BE2C (cell line): Measurements from ENCODE around the gene NGEF. TPM values are rescaled to one million over a fixed set of nuclear protein-coding genes. Genes with fewer than 3 reads are reported as not detected.

Source experiments
- DNase-seq: peaks from one replicate; pipeline ENCODE4 v3.0.0-alpha.2; 2020
- H3K27me3 ChIP-seq: fragments of 250-450 bp; sonication (Bioruptor Pico); 2 replicates; pipeline ENCODE4 v1.5.1; 2020; ENCODE audit warnings: mild to moderate bottlenecking
- H3K36me3 ChIP-seq: fragments of 250-450 bp; sonication (Bioruptor Pico); 2 replicates; pipeline ENCODE4 v1.5.1; 2020; ENCODE audit warnings: mild to moderate bottlenecking
- H3K4me1 ChIP-seq: fragments of 250-450 bp; sonication (Bioruptor Pico); 2 replicates; pipeline ENCODE4 v1.5.1; 2020
- H3K4me3 ChIP-seq: 2 replicates; pipeline ENCODE4 v1.5.1; 2011; ENCODE audit warnings: low read depth, low read length
- H3K9me3 ChIP-seq: fragments of 250-450 bp; sonication (Bioruptor Pico); 2 replicates; pipeline ENCODE4 v1.5.1; 2020
- polyA plus RNA-seq: library from polyadenylated mRNA; unstranded; fragments of >200 nt; gene quantifications from one replicate; pipeline ENCODE4 v1.2.1, GENCODE V29; 2012; ENCODE audit warnings: low read depth, missing spikeins; ENCODE audit not compliant: insufficient read length, insufficient read depth
- TF ChIP-seq, protein P1 (sequence below): IDR thresholded peaks from 2 replicates; pipeline ENCODE4 v1.5.1; 2012; ENCODE audit warnings: mild to moderate bottlenecking, low read depth, low read length

NGEF gene, protein sequence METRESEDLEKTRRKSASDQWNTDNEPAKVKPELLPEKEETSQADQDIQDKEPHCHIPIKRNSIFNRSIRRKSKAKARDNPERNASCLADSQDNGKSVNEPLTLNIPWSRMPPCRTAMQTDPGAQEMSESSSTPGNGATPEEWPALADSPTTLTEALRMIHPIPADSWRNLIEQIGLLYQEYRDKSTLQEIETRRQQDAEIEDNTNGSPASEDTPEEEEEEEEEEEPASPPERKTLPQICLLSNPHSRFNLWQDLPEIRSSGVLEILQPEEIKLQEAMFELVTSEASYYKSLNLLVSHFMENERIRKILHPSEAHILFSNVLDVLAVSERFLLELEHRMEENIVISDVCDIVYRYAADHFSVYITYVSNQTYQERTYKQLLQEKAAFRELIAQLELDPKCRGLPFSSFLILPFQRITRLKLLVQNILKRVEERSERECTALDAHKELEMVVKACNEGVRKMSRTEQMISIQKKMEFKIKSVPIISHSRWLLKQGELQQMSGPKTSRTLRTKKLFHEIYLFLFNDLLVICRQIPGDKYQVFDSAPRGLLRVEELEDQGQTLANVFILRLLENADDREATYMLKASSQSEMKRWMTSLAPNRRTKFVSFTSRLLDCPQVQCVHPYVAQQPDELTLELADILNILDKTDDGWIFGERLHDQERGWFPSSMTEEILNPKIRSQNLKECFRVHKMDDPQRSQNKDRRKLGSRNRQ
- not detected for polyA plus RNA-seq

DNA sequence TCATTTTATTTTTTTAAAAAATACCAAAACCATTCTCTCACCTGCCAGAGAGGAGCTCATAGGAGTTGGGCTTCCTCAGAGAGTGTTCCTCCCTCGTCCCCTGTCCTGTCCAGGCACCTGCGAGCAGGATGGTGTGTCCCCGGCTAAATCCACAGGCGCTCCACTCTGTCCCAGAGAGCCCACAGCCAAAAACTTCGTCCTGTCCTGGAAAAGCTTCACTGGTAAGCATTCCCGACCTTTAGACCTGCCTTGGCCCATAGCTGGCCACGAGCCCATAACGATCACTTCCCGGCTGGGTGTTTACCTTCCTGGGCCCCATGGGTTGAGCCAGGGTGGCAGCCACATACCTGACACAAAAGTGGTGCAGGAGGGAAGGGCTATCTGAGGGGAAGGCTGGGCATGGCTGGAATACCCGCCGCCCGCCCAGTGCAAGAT is at the start of gene NGEF:
NGEF (minus strand) TSS at position 230 of the 435 bp plus-strand sequence. CDS start 38,366 bp downstream, outside the sequence.
- no peak for DNase-seq
- H3K36me3 ChIP-seq, result no peaks in the 10 kb centered on the region
- no peaks in the 10 kb centered on the region for H3K4me1 ChIP-seq
- TF ChIP-seq, protein P1, sequence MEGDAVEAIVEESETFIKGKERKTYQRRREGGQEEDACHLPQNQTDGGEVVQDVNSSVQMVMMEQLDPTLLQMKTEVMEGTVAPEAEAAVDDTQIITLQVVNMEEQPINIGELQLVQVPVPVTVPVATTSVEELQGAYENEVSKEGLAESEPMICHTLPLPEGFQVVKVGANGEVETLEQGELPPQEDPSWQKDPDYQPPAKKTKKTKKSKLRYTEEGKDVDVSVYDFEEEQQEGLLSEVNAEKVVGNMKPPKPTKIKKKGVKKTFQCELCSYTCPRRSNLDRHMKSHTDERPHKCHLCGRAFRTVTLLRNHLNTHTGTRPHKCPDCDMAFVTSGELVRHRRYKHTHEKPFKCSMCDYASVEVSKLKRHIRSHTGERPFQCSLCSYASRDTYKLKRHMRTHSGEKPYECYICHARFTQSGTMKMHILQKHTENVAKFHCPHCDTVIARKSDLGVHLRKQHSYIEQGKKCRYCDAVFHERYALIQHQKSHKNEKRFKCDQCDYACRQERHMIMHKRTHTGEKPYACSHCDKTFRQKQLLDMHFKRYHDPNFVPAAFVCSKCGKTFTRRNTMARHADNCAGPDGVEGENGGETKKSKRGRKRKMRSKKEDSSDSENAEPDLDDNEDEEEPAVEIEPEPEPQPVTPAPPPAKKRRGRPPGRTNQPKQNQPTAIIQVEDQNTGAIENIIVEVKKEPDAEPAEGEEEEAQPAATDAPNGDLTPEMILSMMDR, result no peak
- no peak within 1 kb of the TSS for H3K4me3 ChIP-seq
- H3K27me3 ChIP-seq, result no peaks in the 10 kb centered on the region
- H3K9me3 ChIP-seq, result no peaks in the 10 kb centered on the region

- no peaks in the 10 kb centered on the region for H3K36me3 ChIP-seq
- H3K27me3 ChIP-seq, result no peaks in the 10 kb centered on the region
- H3K4me1 ChIP-seq, result no peaks in the 10 kb centered on the region
- TF ChIP-seq, protein P1, result no peak
- DNase-seq, result no peak
- H3K4me3 ChIP-seq, result no peak overlapping the region
- H3K9me3 ChIP-seq, result no peaks in the 10 kb centered on the region
Measured at GRCh38 chr2:233062451-233062850, 49.4 kb upstream of the NGEF start.

DNA sequence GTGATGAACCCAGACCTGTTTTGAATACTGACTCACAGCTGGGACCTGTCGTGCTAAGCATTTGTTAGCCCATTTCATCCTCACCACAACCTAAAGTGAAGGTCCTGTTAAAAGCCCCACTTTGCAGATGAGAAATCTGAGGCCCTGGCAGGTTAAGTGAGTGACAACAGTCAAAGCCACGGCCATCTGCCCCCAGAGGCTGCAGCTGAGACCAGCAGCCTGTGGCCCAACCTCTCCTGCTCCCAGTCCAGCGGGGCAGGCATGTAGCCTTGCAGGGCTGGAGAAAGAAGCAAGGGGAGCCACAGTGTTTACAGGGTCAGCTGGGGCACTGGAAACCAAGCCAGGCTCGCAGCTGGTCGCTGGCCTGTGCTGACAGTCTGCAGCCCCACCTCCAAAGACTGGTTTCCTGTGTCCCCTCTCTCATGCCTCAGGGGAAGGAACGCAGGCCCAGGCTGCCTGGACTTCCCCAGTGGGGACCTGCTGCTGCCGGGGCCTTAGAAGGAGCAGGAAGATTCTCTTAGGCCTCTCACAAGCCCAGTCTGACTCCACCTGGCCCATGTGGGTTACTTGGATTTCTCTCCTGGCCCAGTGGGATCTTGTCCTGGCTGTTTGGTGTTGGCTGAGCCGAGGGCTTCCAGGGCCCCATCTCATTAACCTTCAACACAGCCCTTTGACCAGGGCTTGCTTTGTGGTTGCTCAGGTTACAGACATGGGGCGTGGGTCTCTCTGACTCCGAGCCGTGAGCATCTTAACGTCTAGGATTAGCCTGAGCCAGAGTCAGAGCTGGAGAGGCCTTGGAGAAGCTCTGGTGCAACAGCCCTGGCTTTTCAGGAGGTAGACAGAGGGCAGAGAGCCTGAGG is 48.8 kb upstream of the NGEF start:
- Histone ChIP-seq H3K9me3 (no peaks in the 10 kb centered on the region), H3K4me1 (no peaks in the 10 kb centered on the region), H3K27me3 (no peaks in the 10 kb centered on the region), H3K36me3 (no peaks in the 10 kb centered on the region), H3K4me3 (no peak overlapping the region)
- TF ChIP-seq, protein P1, result no peak
- no peak for DNase-seq

GRCh38 chr2:233060980-233061590 is 48.0 kb upstream of the NGEF start:
- TF ChIP-seq, protein P1, result no peak
- no peak for DNase-seq
- no peaks in the 10 kb centered on the region for H3K9me3 ChIP-seq
- no peaks in the 10 kb centered on the region for H3K4me1 ChIP-seq
- H3K4me3 ChIP-seq, result no peak overlapping the region
- no peaks in the 10 kb centered on the region for H3K36me3 ChIP-seq
- H3K27me3 ChIP-seq, result no peaks in the 10 kb centered on the region

DNA sequence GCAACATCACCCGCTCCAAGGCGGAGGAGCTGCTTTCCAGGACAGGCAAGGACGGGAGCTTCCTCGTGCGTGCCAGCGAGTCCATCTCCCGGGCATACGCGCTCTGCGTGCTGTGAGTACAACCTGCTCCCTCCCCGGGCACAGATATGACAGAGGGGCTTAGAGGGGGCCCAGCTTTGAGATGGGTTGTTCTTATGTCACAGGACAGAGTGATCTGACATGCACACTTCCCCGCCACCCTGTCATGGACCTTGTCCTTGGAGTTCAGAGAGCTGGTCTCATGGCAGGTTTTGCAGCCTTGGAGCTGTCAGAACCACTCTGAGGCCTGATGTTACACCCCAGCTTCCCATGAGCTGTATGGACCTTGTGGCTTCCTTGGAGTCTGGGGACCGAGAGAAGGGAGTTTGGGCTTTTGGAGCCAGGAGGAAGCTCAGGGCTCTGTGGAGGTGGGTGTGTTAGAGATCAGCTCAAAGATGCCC is 47.5 kb upstream of the NGEF start:
- Histone ChIP-seq H3K9me3 (no peaks in the 10 kb centered on the region), H3K36me3 (no peaks in the 10 kb centered on the region), H3K27me3 (no peaks in the 10 kb centered on the region), H3K4me1 (no peaks in the 10 kb centered on the region), H3K4me3 (no peak overlapping the region)
- TF ChIP-seq, protein P1, result no peak
- DNase-seq, result no peak
